GM12878 (cell line): Measurements from ENCODE around the gene F12. TPM values are rescaled to one million over a fixed set of nuclear protein-coding genes. Genes with fewer than 3 reads are reported as not detected.

Source experiments
- ATAC-seq: fragments of 200-7000 bp; cut with Tn5 transposase; 3 replicates; pipeline ENCODE4 v1.9.1; 2020; ENCODE audit warnings: mild to moderate bottlenecking, moderate library complexity
- BruUV-seq: library from RNA; stranded (reverse); fragments of 400-500 nt; replicated peaks from 2 replicates; lab custom pipeline; 2021; lab: Mats Ljungman, UMichigan
- CTCF ChIA-PET: fragments of 300-600 bp; sonication (Branson Sonifier 250); formaldehyde crosslinking; extraction: SDS; loops from one replicate; lab custom pipeline; 2021; ENCODE audit warnings: inconsistent platforms; lab: Yijun Ruan, JAX
- POLR2A ChIA-PET: fragments of 350-600 bp; formaldehyde crosslinking; extraction: SDS; loops from one replicate; lab custom pipeline; 2021; ENCODE audit warnings: inconsistent platforms; lab: Charles Lee
- RAD21 ChIA-PET: fragments of 300-600 bp; sonication (Branson Sonifier 250); formaldehyde crosslinking; loops from one replicate; lab custom pipeline; 2023; ENCODE audit warnings: antibody characterized with exemption; ENCODE audit not compliant: unreplicated experiment; lab: Charles Lee
- SMC1A ChIA-PET: fragments of 300-600 bp; sonication (Branson Sonifier 250); formaldehyde crosslinking; loops from one replicate; lab custom pipeline; 2023; ENCODE audit not compliant: unreplicated experiment, uncharacterized antibody; lab: Charles Lee
- DNase-seq: peaks from one replicate; pipeline ENCODE4 v3.0.0-alpha.2; 2011; ENCODE audit warnings: low read depth, low spot score
- FAIRE-seq: peaks from 3 replicates; lab custom pipeline; 2011; peaks lifted over from hg19 to GRCh38; lab: Jason Lieb, UNC
- H2AFZ ChIP-seq: 2 replicates; pipeline ENCODE4 v1.6.0; 2011; ENCODE audit warnings: low read depth, low read length, control low read depth; ENCODE audit not compliant: control insufficient read depth
- H3K27ac ChIP-seq: 2 replicates; pipeline ENCODE4 v1.5.1; 2011; ENCODE audit warnings: control low read depth; ENCODE audit not compliant: control insufficient read depth, insufficient read depth
- H3K27me3 ChIP-seq, 2 experiments: replicated peaks in 1 of 2; 2 replicates each; pipeline versions ENCODE4 v1.6.0 to v1.6.1; 2011; ENCODE audit warnings: low read length in 1 of 2; ENCODE audit not compliant: control insufficient read depth in 2 of 2, insufficient read depth in 2 of 2
- H3K36me3 ChIP-seq, 2 experiments: 2 replicates each; pipeline ENCODE4 v1.5.1; 2011; ENCODE audit warnings: low read length in 1 of 2; ENCODE audit not compliant: control insufficient read depth in 2 of 2, insufficient read depth in 2 of 2
- H3K4me1 ChIP-seq: 2 replicates; pipeline ENCODE4 v1.6.1; 2011; ENCODE audit warnings: mild to moderate bottlenecking, low read length, moderate library complexity, mixed read lengths; ENCODE audit not compliant: control insufficient read depth, insufficient read depth
- H3K4me2 ChIP-seq: 2 replicates; pipeline ENCODE4 v1.6.0; 2011; ENCODE audit warnings: control low read depth; ENCODE audit not compliant: control insufficient read depth, insufficient read depth
- H3K4me3 ChIP-seq: fragments of 200-600 bp; sonication (generic); 2 replicates; pipeline ENCODE4 v1.5.1; 2016
- H3K79me2 ChIP-seq: 2 replicates; pipeline ENCODE4 v1.6.0; 2011; ENCODE audit warnings: low read length; ENCODE audit not compliant: control insufficient read depth, insufficient read depth
- H3K9ac ChIP-seq: 2 replicates; pipeline ENCODE4 v1.8.0; 2011; ENCODE audit warnings: low read length, control low read depth, mixed read lengths; ENCODE audit not compliant: control insufficient read depth, insufficient read depth
- H3K9me3 ChIP-seq: replicated peaks from 3 replicates; pipeline ENCODE4 v1.5.1; 2011; ENCODE audit warnings: mild to moderate bottlenecking, low read length; ENCODE audit not compliant: control insufficient read depth, insufficient read depth
- H4K20me1 ChIP-seq: 2 replicates; pipeline ENCODE4 v1.6.0; 2011; ENCODE audit not compliant: control insufficient read depth, insufficient read depth
- CUX1 ChIP-seq: IDR thresholded peaks from 2 replicates; pipeline ENCODE4 v1.6.1; 2012; ENCODE audit warnings: improper control_type of control experiment, low read depth, low read length; ENCODE audit not compliant: insufficient replicate concordance
- FOXM1 ChIP-seq: IDR thresholded peaks from 2 replicates; pipeline ENCODE4 v1.6.1; 2012; ENCODE audit warnings: low read depth, mild to moderate bottlenecking, inconsistent platforms, low read length, moderate library complexity
- IKZF1 ChIP-seq: fragments of 450-650 bp; conservative IDR thresholded peaks from 2 replicates; pipeline ENCODE4 v1.6.1; 2017; ENCODE audit warnings: antibody characterized with exemption, mild to moderate bottlenecking
- MTA3 ChIP-seq: IDR thresholded peaks from 2 replicates; pipeline ENCODE4 v1.6.1; 2012; ENCODE audit warnings: low read length, inconsistent platforms, borderline replicate concordance
- NKRF ChIP-seq: fragments of 450-650 bp; conservative IDR thresholded peaks from 2 replicates; pipeline ENCODE4 v1.6.1; 2017; ENCODE audit warnings: mild to moderate bottlenecking, moderate library complexity
- PAX5 ChIP-seq: IDR thresholded peaks from 2 replicates; pipeline ENCODE4 v1.6.1; 2011; ENCODE audit warnings: low read depth, low read length, borderline replicate concordance
- SMARCA5 ChIP-seq: fragments of 450-650 bp; IDR thresholded peaks from 2 replicates; pipeline ENCODE4 v1.6.1; 2017; ENCODE audit warnings: mild to moderate bottlenecking
- WGBS: methylation state at CpG from one replicate; pipeline ENCODE4 v1.1.6; 2016; ENCODE audit warnings: low lambda C conversion rate; ENCODE audit not compliant: insufficient replicate concordance, insufficient coverage; ENCODE audit errors: missing lambda C conversion rate; 5-methylcytosine and 5-hydroxymethylcytosine counted together
- in situ Hi-C: fragments of 300-500 bp; cut with MboI; formaldehyde crosslinking; loops from 9 replicates; pipeline ENCODE4 v1.14.3; 2018; ENCODE audit warnings: mixed read lengths
- intact Hi-C: fragments of 100-400 bp; cut with micrococcal nuclease; formaldehyde crosslinking; loops from one replicate; pipeline ENCODE4 v1.14.2; 2022; ENCODE audit not compliant: unreplicated experiment
- polyA plus RNA-seq, 11 experiments: library from polyadenylated mRNA; depleted of rRNA in 4 of 11; unstranded in 6 of 11; stranded (reverse) in 5 of 11; fragments of >200 nt; fragmentation: Nextera tagmentation in 4 of 11; fragmentation: Illumina TruSeq in 1 of 11; extraction: Ambion mirVana in 4 of 11; extraction: Trizol in 1 of 11; gene quantifications; 1 replicate in 1 of 11; 2 replicates in 10 of 11; pipeline versions ENCODE4 v1.2.1 to v1.2.3, GENCODE V29; 2011 to 2016; ENCODE audit warnings: inconsistent platforms in 2 of 11, missing spikeins in 2 of 11, low read depth in 1 of 11
- total RNA-seq, 4 experiments: library from RNA; depleted of rRNA in 3 of 4; stranded (reverse); fragments of >200 nt in 3 of 4; fragmentation: Illumina TruSeq in 1 of 4; extraction: Trizol in 1 of 4; gene quantifications; 2 replicates each; pipeline versions ENCODE4 v1.2.1 to v1.2.3, GENCODE V29; 2013 to 2021

F12 gene
- total and polyA plus RNA-seq, 10 of the 15 experiments (the other 5 are each of a cell fraction or from before 2014, with no cell fraction given) = 0.25 to 11.3 (median 5.5) TPM

- ATAC-seq (peak; percentile 2), FAIRE-seq (peak; percentile 54), DNase-seq (no peak)
- H3K4me1 ChIP-seq = peaks cover 52% of the 10 kb centered on the region
- RAD21 ChIA-PET = interaction anchor here (0.5 to 2.0 kb wide), 8 partner anchors 9 to 144 kb away, joined by 3 to 12 read pairs (median 4); no protein-coding TSS in a partner anchor
- peak overlapping the region; percentile 99 for H3K4me2 ChIP-seq
- SMC1A ChIA-PET = interaction anchor here (0.7 to 3.9 kb wide), 9 partner anchors 9 to 223 kb away, joined by 3 to 19 read pairs (median 4); no protein-coding TSS in a partner anchor
- TF ChIP-seq IKZF1 = no peak
- no peak for TF ChIP-seq NKRF
- no peak for TF ChIP-seq SMARCA5
- no peak for TF ChIP-seq MTA3
- no peak for TF ChIP-seq FOXM1
- TF ChIP-seq CUX1 = no peak
- no peak for TF ChIP-seq PAX5
- no peaks in the 10 kb centered on the region for H3K27me3 ChIP-seq
- H3K36me3 ChIP-seq = no peaks in the 10 kb centered on the region; a peak in 1 of 4 replicates
- peak overlapping the region; percentile 81 for H3K9ac ChIP-seq
- peak overlapping the region; percentile 91 for H3K27ac ChIP-seq
- 0 out of 2 replicates have a peak overlapping the region, but pooled peaks have one; percentile 57 for H2AFZ ChIP-seq
- no peaks in the 10 kb centered on the region for H4K20me1 ChIP-seq
- peaks cover 52% of the 10 kb centered on the region for H3K79me2 ChIP-seq
- WGBS = 0% methylated on average over 5 of the region's 5 CpGs
- CTCF ChIA-PET = interaction anchor here (1.1 to 4.4 kb wide), 6 partner anchors 10 to 97 kb away, joined by 3 to 33 read pairs (median 11); no protein-coding TSS in a partner anchor
- POLR2A ChIA-PET = interaction anchor here (0.5 to 2.1 kb wide), 12 partner anchors 9 to 756 kb away, joined by 3 to 14 read pairs (median 4); partner anchors contain the start of gene MXD3
- H3K9me3 ChIP-seq = peaks cover 3% of the 10 kb centered on the region; the same call in 1 of the 3 replicates
- no TSS peak for BruUV-seq
- in situ Hi-C loops = no loop called here
- H3K4me3 ChIP-seq = peak overlapping the region; percentile 99
- intact Hi-C loops = no loop called here
Measured at GRCh38 chr5:177358370-177358819, 51.0 kb downstream of the F12 start.
